Stimulated activated naive CD4-positive, alpha-beta T cell (primary cell): ENCODE data around the gene P3H3.
A peak's percentile ranks its signal among the peaks of the same experiment; 100 is the strongest.

Experiments used
- DNase-seq, 6 experiments: peaks; one replicate each; lab custom pipeline; 2025; lab: John Stamatoyannopoulos, UW

P3H3 gene

DNA sequence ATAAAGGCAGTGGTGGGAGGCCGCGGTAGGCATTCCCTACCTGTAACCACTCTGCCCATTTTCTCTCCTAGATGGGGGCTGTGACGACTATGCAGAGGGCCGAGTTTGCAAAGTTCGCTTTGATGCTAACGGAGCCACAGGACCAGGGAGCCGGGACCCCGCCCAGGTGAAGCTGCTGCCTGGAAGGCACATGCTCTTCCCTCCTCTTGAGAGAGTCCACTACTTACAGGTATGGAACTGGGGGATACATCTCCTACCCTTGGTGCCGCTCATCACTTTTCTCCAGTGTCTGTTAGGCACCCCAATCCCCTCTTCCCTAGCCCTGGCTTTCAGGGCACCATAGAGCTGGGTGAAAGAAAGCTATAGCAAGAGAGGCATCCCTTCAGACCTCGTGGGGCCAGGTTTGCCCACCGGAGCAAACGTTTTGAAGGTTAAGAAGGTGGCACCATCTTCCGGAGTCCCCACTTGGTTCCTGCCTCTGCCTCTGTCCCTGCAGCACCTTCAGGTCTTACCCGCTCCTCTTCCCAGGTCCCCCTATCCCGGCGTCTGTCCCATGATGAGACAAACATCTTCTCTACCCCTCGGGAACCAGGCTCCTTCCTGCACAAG, 2.0 kb upstream of the P3H3 start:
- no peak for DNase-seq

DNA sequence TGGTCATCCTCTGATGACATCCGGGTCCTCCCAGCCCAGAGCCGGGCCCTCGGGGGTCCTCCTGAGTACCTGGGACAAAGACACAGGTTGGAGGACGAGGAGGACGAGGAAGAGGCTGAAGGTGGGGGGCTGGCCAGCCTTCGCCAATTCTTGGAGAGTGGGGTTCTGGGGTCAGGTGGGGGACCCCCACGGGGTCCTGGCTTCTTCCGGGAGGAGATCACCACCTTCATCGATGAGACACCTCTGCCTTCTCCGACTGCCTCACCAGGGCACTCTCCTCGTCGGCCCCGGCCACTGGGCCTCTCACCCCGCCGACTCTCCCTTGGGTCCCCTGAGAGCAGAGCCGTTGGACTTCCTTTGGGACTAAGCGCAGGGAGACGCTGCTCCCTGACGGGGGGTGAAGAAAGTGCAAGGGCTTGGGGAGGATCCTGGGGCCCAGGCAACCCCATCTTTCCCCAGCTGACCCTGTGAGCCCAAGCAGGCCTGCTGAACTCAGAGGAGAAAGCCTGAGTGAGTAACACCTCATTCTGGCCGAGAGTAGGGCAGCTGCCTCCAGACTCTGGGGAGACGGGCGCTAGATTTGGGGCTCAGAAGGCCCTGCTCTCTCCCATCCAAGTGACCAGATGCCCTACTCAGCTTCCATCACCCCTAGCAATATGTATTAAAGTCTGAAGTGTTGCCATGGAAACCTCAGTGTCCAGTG, 1.3 kb upstream of the P3H3 start:
- no peak for DNase-seq

DNA sequence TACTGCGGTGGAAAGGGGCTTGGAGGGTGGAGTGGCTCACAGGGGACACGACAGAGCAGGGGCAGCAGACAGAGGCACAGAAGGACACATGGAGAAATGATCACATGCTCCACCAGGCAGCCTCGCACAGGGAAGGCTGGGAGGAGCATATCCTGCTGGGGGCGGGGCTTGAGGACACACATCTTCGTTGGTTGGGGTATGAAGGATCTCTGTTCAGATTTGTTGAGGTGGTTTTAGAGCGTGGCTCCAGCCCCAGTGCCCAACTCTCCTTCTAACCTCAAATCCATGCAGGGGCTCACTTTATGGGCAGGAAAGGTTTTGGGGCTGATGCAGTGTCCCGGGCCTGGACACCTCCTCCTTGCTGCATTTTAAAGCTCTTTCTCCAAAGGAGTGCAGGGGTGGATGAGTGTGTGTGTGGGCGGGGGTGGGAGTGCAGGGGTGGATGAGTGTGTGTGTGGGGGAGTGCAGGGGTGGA, 733 bp upstream of the P3H3 start:
- DNase-seq, result peak in 5 of 6 experiments; percentile 9 to 44 (median 23)

DNA sequence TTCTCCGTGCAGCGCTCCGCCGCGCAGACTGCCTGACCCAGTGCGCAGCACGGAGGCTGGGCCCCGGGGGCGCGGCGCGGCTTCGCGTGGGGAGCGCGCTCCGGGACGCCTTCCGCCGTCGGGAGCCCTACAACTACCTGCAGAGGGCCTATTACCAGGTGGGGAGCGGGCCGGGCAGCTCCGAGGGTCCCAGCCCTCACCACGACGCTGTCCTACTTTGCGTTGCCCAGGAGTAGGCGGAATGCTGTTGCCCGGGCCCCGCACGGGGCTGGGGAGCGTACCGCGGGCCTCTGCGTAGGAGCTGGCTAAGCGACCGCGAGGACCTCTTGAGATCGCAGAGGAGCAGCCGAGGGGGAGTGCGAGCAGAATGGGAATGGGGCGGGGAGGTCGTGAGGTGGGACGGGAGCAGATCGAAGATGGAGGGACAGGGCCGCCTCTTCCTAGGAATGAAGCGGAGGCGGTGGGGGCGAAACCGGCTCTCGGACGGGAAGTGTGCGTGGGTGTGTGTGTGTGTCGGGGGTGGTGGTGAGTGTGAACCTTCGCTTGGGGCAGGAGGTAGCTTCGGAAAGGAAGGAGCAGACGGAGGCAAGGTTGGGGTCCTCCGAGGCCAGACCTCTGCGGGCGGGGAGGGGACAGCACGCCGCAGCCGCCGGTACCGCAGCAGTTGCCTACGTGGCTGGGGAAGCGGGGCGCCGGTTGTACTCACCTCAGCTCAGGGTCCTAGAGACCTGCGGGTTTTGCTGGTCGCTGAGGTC, 751 bp downstream of the P3H3 start:
- peak in 5 of 6 experiments; percentile 26 to 74 (median 46) for DNase-seq

DNA sequence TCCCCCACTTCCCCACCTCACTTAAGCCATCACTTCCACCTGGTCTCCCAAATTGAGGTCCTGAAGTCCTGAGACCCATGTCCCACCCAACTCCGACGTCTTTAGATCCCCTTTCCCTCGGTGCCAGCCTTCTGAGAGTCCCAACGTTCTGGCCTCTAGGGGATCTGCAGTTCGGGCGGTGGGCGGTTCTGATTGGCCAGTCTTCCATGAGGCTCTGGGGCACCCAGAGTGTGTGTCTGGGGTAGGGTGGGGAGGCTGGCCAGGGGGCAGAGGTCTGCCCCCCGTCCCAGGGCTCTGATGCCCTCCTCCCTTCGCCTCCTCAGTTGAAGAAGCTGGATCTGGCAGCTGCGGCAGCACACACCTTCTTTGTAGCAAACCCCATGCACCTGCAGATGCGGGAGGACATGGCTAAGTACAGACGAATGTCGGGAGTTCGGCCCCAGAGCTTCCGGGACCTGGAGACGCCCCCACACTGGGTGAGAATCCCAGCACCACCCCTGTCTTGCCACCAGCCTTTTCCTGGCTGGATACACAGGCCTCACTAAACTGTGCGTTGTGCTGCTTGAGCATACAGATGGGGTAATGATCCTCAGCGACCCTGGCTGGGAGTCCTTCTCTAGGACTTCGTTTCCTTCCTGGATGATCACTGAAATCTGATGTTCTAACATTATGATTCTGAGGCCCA, 1.5 kb downstream of the P3H3 start:
- no peak for DNase-seq

DNA sequence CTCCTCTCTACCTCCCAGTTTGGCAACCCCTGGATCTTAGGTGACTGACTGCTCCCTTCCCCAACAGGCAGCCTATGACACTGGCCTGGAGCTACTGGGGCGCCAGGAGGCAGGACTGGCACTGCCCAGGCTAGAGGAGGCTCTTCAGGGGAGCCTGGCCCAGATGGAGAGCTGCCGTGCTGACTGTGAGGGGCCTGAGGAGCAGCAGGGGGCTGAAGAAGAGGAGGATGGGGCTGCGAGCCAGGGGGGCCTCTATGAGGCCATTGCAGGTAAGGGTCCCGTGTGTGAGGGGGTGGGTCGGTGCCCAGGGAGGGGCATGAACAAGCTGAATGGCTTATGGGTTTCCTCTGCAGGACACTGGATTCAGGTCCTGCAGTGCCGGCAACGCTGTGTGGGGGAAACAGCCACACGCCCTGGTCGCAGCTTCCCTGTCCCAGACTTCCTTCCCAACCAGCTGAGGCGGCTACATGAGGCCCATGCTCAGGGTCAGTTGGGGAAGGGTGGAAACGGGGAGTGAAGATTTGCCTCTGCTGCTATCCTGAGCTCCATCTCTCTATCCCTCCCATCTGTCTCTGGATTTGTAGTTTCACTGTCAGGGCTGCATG, 2.2 kb downstream of the P3H3 start:
- no peak for DNase-seq

DNA sequence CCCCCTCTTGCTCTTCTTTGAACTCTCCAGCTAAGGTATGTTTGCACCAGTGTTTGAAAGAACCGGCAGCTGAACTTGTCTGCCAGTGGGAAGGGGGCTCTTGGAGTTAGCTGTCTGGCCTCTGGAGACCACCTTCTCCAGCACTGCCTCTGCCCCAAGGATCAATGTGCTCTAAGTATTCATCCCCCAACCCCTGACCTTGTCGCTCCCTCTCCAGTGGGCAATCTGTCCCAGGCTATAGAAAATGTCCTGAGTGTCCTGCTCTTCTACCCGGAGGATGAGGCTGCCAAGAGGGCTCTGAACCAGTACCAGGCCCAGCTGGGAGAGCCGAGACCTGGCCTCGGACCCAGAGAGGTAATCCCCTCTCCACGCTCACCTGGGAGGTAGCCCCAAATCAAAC, 2.8 kb downstream of the P3H3 start:
- DNase-seq, result no peak

DNA sequence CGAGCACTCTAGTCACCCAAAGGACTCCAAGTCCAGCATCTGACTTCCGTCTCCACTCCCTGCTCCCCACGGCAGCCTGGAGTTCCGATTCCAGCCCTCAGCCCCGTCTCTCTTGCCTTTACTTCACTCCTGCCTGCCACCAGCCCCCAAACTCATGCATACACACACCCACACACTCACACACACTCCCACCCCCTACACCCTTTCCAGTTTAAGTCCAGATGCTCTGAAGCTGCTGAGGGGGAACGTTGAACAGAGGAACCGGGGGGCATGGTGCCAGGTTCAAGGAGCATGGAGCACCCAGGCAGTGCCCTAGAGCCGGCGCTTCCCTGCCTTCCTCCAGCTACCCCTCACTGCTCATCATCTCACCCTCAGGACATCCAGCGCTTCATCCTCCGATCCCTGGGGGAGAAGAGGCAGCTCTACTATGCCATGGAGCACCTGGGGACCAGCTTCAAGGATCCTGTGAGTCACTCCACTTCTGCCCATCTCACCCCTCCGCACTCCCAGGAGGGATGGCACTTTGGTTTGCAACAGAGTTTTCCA, 3.3 kb downstream of the P3H3 start:
- no peak for DNase-seq

DNA sequence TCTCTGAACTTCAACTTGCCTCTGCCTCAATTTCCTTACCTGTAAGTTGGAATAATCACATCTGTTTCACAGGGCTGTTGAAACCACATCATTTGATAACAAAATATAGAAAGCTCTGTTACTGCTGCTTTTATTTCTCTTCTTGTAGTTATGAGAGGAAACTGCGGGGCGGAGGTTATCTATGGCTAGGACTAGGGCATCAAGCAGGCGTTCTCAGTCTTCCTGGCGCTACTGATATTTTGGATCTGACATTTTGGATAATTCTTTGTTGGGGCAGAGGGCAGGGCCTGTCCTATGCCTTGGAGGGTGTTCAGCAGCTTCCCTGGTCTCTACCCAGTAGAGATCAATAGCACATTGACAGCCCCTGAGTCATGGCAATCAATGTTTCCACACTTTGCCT, 3.9 kb downstream of the P3H3 start:
- DNase-seq, result no peak

DNA sequence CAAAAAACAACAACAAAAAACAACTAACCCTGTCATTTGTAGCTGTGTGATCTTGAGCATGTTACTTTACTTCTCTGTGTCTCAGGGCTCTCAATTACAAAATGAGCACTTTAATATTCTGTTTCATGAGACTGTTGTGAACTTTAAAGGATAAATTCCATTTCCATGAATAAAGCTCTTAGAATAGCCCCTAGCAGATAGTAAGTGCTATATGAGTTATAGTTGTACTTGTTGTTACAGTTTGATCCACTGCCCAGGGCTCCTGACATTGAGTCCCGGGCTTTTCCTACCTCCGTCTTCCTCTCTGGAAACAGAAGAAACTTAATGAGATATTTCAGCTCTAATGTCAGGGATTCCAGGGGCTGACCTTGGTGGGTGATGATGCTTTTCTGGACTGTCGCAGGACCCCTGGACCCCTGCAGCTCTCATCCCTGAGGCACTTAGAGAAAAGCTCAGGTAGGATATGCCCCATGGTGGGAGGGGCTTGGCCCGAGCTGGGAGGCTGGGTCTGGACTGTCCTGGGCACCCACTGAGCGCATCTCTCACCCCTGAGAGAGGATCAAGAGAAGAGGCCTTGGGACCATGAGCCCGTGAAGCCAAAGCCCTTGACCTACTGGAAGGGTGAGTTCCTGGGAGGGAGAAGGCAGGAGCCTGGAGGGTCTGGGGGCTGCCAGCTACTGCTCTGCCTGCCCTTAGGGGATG, 5.1 kb downstream of the P3H3 start:
- DNase-seq, result no peak

DNA sequence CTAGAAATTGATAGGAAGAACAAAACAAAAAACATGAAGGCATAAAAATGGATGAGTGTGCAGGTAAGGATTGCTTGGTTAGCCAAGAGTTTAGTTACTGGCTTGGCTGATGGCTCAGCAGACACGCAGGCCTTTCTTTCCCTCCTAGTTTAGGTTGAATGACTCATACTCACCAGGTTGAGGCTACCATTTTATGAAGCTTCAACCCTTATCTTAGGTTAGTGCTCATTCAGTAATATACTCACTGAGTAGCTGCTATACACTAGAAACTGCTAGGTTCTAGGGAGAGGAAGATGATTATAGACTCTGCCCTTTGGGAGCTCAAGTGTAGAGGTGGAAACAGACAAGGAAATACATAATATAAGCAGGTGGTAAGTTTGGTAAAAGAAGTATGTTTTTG, 6.0 kb downstream of the P3H3 start:
- no peak for DNase-seq

DNA sequence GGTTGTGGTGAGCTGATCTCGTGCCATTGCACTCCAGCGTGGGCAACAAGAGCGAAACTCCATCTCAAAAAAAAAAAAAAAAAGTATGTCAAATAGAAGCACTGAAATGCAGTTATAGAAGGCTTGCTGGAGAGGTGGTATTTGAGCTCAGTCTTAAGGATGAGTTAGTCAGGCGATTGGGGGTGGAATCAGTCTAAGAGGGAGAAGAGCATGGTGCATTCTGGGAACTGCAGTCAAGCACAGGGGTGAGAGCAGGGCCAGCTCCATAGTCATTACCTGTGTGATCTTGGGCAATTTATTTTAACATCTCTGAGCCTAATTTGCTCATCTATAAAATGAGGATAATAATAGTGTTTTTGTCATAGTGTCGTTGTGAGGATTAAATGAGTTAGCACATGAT, 6.7 kb downstream of the P3H3 start:
- DNase-seq, result no peak

DNA sequence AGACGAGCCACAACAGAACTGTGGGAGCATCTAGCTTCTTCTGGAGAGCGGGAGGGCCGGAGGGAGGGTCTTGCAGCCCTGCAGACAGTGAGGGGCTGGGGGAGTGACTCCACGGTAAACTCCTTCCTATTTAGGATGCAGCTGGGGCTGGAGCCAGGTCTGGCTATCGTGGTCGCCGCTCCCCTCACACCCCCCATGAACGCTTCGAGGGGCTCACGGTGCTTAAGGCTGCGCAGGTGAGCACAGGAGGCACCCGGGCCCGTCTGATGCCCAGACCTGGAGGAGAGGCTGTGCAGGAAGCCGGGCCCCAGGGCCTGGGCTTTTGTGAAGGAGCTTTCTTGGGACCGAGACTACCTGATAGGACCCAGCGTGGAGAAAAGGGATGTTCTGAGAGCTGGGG, 8.6 kb downstream of the P3H3 start:
- no peak for DNase-seq

DNA sequence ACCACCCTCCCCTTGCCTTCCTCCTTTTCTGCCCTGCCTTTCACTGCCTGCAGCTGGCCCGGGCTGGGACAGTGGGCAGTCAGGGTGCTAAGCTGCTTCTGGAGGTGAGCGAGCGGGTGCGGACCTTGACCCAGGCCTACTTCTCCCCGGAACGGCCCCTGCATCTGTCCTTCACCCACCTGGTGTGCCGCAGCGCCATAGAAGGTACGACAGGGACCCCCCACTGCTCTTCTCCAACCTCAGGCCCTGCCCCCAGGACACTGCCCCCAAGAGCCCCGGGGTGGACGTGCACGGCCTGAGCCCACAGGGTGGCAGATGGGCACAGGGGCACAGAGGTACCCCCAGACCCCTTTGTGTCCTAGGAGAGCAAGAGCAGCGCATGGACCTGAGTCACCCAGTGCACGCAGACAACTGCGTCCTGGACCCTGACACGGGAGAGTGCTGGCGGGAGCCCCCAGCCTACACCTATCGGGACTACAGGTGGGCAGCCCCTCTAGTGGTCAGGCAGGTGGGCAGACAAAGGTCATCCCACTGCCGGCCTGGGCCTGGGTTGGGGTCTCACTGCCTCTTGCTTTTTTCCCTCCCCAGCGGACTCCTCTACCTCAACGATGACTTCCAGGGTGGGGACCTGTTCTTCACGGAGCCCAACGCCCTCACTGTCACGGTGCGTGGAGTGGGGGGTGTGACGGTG, 9.3 kb downstream of the P3H3 start:
- DNase-seq, result no peak

DNA sequence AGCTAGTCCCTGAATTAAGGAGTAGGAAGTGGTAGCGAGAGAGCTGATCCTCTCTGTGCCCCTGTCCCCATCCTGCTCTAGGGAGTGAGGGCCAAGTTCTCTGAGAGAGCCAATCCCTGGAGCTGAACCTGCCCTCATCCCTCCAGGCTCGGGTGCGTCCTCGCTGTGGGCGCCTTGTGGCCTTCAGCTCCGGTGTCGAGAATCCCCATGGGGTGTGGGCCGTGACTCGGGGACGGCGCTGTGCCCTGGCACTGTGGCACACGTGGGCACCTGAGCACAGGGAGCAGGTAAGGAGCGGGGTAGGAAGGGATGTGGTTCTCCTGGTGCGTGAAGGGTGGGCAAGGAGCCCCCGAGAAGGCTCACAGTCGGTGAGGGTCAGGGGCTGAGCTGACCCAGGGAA, 10.6 kb downstream of the P3H3 start:
- no peak for DNase-seq

DNA sequence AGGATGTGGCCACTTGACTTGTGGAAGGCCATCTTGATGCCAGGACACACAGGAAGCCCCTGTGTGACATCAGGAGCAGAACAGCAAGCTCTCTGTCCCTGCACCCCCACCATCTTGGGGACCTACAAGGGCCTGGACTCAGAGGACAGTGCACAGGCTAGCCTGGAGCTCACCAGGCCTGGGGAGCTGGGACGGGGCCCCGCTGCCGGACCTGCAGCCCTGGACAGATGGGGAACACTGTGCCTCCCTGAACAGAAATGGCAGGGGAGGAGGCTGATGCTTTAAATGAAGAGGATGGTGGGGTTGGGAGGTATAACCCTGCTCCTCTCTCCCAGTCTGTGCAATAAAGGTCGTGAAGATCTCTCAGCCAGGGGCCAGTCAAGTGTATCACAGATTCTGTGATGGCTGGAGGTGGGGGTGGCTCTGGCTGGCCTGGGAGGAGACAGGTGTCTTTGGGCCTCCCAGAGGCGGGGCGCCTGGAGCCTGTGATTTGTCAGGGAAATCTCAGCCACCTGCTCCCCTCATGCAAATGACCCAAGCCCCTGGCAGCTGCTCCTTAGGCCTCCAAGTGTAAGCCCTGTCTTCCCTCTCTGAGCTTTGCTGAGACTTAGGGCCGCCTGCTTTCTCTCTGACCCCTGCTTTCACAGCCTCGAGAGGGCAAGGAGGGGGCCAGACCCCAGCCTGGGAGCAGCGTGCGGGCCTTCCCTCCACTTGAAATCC, 11.4 kb downstream of the P3H3 start:
- DNase-seq, result no peak

DNA sequence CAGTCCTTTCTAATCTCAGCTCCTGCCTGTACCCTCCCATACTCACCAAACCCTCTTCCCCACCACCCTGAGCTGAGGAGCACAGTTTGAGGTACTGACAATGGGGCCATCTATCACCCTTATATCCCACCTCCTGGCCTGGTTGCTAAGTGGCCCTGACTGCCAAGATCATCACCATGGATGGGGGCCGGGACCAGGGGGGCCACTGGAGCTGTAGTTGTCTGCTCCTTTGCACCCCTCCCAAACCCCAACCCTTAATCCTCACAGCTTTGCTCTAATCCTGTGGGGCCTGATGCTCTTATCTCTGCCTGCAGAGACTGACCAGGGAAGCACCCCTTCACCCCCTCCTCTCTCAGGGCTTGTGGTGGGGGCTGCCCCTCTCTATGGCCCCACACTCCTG, 12.1 kb downstream of the P3H3 start:
- DNase-seq, result no peak

DNA sequence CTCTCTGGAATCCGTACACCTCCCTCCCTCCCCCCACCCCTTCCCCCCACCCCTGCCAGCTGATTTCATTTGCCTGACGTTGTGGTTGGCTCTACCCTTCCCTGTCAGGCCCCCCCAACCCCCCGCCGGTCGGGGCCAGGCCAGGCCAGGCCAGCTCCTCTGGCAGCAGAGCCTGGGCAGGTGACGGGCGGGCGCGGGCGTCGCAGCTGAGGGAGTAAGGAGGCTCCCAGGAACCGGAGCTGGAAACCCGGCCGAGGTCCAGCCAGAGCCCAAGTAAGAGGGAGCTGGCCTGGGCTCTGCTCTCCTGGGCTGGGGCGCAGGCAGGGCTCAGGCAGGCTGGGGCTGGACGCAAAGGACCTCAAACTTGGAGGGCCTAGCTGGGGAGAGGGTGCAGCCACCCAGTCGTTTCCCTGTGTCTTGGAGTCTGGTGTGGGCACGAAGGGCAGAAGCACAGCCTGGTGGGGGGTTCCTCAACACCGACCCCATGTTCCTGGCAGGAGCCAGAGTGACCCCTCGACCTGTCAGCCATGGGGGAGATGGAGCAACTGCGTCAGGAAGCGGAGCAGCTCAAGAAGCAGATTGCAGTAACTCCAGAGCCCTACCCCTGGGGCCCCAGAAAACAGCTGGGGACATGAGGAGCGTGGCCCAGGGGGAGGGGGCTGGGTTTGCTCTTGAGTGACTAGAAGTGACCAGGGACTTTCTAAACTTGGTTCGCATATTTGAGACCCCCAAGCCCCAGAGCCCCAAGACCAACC, 12.7 kb downstream of the P3H3 start, which contains the start of gene GNB3:
GNB3 (plus strand) TSS at position 165 of the 755 bp plus-strand sequence; CDS start at position 528, 363 bp downstream.
- no peak for DNase-seq

DNA sequence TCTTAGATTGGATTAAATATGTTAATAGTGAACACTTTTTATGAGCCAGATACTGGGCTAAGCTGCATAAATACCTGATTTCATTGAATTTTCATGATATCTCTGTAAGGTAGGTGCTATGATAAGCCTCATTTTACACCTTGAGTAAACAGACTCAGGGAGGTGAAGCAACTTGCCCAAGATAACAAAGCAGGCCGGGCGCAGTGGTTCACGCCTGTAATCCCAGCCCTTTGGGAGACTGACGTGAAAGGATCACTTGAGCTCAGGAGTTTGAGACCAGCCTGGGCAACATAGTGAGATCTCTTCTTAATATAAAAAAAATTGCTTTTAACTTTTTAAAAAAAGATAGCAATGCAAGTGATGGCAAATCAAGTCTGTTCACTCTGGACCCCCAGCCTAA, 13.9 kb downstream of the P3H3 start:
- no peak for DNase-seq
